ENCODE results near the gene DNAJC24.

GRCh38 chr11:31424652-31425051 is 55.0 kb downstream of the DNAJC24 start:
- TF ChIP-seq, protein P1, sequence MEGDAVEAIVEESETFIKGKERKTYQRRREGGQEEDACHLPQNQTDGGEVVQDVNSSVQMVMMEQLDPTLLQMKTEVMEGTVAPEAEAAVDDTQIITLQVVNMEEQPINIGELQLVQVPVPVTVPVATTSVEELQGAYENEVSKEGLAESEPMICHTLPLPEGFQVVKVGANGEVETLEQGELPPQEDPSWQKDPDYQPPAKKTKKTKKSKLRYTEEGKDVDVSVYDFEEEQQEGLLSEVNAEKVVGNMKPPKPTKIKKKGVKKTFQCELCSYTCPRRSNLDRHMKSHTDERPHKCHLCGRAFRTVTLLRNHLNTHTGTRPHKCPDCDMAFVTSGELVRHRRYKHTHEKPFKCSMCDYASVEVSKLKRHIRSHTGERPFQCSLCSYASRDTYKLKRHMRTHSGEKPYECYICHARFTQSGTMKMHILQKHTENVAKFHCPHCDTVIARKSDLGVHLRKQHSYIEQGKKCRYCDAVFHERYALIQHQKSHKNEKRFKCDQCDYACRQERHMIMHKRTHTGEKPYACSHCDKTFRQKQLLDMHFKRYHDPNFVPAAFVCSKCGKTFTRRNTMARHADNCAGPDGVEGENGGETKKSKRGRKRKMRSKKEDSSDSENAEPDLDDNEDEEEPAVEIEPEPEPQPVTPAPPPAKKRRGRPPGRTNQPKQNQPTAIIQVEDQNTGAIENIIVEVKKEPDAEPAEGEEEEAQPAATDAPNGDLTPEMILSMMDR (conservative IDR thresholded peaks at IDR 0.05; ENCODE audit: low read depth, low read length) = no peak; the same call in 1 of the 2 replicates
- no peak for TF ChIP-seq EZH2 (IDR thresholded peaks at IDR 0.05; ENCODE audit: borderline replicate concordance, low read depth, low read length, poor library complexity, severe bottlenecking)
